HCEC 1CT (cell line): ENCODE measurements around the gene RILPL1.
"Not testable (repeated sequence)": the region's sequence is repeated elsewhere in the genome, so short reads cannot be mapped to it uniquely, and the experiment has no call there.

ENCODE experiments used
- DNase-seq: peaks from one replicate; pipeline ENCODE4 v3.0.0-alpha.2; 2017

RILPL1 gene

DNA sequence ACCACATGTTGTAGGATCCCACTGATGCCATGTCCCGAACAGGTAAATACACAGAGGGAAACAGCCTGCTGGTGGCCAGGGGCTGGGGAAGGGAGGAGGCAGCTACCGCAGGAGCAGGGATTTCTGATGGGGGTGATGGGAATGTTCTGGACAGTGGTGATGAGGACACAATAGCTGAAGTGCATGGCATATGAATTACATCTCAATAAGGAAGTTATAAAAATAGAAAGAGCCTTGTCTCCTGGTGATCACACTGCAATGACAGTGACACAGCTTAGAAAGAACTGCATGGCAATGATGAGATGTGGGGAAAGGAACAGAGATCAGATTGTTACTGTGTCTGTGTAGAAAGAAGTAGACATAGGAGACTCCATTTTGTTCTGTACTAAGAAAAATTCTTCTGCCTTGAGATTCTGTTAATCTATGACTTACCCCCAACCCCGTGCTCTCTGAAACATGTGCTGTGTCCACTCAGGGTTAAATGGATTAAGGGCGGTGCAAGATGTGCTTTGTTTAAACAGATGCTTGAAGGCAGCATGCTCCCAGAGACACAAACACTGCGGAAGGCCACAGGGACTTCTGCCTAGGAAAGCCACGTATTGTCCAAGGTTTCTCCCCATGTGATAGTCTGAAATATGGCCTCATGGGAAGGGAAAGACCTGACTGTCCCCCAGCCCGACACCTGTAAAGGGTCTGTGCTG is 41.0 kb downstream of the RILPL1 start:
- DNase-seq, result not testable (repeated sequence)

DNA sequence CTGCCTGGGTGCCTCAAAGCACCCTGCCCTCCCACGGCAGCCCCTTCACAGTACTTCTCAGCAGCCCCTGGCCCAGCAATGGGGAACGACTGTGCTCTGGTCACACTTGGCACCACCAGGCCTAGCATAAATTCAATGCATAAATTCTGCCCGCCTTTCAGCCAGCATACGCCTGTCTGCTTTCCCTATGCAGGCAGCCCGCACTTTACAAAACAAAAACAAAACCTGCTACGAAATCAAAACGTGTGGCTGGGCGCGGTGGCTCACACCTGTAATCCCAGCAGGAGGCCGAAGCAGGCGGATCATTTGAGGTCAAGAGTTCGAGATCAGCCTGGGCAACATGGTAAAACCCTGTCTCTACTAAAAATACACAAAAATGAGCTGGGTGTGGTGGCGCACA is 42.0 kb downstream of the RILPL1 start:
- DNase-seq, result no peak

DNA sequence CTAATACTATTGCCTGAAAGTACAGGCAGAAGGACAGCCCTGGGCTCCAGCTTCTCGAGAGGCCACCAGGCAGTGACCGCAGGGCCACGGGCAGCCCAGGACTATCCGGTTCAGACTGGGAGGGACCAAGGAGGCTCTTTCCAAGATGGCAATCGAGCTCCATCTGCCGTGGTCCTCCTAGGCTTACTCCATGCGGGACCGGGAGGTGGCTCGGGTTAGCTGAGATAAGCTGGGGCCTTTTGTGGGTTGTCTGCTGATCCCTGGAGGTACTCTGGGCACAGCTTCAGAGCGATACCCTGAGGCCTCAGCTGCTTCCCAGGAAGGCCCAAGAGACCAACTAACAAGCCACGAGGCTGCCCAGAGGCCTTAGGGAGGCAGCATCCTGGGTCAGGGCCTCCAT is 42.5 kb downstream of the RILPL1 start:
- DNase-seq, result no peak

GRCh38 chr12:123490089-123490488 is 43.4 kb downstream of the RILPL1 start:
- no peak for DNase-seq

- no peak for DNase-seq
Observed at GRCh38 chr12:123489580-123489979, 43.9 kb downstream of the RILPL1 start.

GRCh38 chr12:123488539-123489230 is 44.8 kb downstream of the RILPL1 start:
- DNase-seq, result no peak

DNA sequence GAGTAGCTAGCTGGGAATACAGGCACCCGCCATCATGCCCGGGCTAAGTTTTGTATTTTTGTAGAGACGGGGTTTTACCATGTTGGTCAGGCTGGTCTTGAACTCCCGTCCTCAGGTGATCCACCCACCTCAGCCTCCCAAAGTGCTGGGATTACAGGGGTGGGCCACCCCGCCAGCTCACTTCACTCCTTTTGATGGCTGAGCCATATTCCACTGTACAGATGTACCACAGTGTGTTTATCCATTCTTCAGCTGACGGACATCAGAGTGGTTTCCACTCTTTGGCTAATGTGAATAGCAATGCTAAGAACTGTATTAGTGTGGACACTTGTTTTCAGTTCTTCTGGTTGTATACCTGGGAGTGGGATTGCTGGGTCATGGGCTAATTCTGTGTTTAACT is 46.1 kb downstream of the RILPL1 start:
- DNase-seq, result no peak

DNA sequence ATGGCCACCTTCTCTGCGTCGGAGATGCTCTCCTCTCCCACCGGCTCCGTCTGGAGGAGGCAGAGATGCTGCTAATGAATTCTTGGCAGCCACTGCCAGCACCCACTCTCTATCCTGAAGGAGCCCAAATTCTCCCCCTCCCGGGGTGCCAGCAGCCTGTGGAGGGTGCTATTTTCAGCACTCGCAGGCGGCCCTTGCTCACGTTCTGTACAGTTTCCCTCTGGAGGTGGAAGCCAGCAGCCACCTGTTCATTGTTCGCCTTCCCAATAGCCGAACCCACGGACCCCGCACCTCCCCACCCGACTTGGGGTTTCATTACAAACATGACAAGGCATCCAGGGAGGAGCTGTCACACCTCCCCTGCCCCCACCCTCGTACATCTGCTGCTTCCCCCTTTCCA is 47.8 kb downstream of the RILPL1 start:
- no peak for DNase-seq

GRCh38 chr12:123483602-123484248 is 49.8 kb downstream of the RILPL1 start:
- DNase-seq, result no peak

DNA sequence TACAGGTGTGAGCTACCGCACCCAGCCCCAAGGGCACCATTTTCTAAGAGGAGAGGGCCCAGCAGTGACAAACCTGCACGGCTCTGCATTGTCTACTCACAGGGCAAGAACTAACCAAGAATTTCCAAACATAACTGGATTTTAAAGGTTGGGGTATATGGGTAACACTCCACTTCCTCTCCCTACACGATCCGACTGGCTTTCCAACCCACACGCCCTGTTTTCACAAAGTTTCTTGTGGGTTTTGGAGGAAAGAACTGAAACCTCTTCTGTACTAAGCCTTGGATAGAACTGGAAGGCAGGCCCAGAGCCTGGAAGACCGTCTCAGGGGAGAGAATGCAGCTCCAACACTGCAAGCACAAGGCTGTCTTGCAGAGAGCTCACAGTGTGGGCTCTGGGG is 50.6 kb downstream of the RILPL1 start:
- no peak for DNase-seq

DNA sequence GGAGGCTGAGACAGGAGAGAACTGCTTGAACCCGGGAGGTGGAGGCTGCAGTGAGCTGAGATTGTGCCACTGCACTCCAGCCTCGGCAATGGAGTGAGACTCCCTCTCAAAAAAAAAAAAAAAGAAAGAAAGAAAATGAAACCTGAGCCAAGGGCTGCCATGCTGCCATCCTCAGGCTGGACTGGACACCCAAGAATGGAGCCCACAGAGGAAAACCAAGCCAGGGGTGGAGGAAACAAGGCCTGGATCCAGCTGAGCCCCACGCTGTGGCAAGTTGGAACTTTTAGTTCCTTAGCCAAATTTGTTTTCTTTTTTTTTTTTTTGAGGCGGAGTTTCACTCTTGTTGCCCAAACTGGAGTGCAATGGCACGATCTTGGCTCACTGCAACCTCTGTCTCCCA is 52.3 kb downstream of the RILPL1 start:
- DNase-seq, result not testable (repeated sequence)

- DNase-seq, result no peak
Observed at GRCh38 chr12:123479442-123480180, 53.9 kb downstream of the RILPL1 start.

DNA sequence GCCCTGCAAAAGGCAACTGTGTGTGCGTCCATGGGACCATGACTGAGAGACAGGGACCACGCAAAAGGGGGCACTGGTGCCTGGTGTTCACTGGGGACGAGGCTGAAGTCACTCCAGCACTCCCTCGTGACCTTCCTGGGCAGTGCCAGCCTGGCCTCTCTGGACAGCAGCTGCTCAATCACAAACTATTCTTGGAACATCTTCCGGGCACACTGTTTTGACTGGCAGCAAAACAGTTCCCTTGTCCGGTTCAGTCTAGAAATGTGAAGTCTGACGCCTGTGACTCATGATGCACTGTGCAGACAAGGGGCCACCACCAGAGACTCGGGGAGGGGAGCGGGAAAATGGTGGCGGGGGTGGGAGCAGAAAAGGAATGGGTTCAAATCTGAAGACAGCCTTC is 54.8 kb downstream of the RILPL1 start:
- peak; percentile 13 for DNase-seq

- DNase-seq, result no peak
Observed at GRCh38 chr12:123478069-123478468, 55.5 kb downstream of the RILPL1 start.

DNA sequence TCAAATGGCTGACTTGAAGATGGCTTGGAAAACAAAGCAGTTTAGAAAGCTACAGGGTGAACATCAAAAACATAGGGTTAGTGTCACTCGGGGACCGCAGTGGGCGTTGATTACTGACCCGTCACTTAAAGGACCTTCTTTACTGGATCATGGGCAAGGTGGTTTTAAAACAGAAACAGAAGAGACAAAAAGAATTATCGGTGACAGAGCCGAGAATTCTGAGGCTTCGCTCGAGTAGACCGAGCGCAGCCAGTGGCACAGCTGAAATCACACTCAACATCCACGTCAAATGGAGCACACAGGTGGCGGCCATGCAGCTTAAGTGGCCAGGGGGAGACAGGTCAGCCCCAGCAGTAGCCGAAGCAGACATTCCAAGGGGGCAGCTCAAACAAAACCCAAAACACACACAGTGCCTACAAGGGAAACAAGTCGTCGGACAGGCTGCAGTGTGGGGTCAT is 58.2 kb downstream of the RILPL1 start:
- no peak for DNase-seq

DNA sequence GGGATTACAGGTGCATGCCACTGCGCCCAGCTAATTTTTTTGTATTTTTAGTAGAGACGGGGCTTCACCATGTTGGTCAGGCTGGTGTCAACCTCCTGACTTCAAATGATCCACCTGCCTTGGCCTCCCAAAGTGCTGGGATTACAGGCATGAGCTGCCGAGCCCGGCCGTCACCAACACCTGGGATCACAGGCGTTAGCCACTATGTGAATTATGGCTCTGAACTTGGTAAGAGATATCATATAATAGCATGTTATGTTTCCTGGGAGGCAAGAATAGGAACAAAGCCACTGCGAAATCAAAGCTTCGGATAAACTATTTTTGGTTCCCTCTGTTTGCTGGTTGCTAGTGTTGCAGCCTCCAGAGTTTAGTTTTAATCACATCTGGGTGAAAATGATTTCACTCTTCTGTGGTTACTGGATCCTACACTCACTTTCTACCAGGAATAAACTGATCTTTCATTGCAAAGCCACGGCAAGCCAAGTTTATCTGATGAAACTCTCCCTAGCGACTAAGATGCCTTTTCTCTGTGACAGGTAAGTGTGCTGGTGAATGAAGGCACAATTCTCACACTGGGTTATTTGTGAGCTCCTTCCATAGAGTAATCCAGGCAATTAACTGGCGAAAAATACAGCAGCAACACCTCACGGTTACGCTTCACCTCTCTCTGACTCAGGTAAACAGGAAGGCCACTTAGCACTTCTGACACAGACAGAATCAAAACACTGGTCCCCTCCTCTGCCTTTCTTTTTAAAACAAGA is 58.9 kb downstream of the RILPL1 start:
- no peak for DNase-seq

DNA sequence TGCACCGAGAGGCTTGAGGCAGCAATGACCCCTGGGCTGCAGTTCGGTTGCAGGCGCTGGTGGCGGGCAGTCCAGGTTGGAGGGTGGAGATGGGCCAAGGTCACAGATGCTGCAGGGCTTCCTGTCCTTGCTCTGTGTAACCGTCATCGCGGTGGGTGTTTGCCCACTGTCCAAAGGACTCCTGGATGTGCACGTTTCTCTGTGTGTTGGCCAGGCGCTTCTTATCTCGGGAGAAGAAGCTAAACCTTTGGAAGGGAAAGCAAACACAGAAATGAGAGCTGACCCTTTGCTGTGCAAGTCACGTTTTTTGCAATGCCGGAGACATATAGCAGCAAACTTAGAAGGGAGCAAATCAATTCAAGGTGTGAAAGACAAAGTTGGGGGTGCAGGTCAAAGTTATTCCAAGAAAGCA is 61.1 kb downstream of the RILPL1 start:
- no peak for DNase-seq

- DNase-seq, result peak; percentile 81
Observed at GRCh38 chr12:123471374-123472068, 62.0 kb downstream of the RILPL1 start.

DNA sequence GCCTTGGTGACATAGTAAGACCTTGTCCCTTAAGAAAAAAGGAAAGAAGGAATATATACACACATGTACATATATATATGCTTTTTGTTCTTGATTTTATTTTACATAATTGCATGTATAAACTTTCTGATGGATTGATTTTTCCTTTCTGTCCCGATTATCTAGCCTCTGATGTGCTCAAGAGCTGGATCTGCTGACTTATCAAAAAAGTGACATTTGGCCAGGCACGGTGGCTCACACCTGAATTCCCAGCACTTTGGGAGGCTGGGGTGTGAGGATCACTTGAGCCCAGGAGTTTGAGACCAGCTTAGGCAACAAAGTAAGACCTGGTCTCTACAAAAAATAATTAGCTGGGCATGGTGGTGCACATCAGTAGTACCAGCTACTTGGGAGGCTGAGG is 63.5 kb downstream of the RILPL1 start:
- DNase-seq, result no peak

DNA sequence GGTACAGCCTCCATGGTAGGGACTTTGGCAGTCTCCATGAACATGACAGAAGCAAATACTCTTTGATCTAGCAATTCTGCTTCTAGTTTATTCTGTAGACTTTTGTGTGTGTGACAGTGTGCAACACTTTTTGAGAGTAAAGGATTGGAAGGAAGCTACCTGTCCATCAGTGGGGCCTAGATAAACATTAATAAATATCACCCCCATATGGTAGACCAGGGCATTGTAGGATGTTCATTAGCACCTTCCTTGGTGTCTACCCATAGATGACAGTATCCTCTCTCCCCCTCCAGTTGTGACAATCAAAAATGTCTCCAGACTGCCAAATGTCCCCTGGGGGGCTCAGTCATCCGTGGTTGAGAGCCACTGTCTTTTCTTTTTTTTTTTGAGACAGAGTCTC is 64.7 kb downstream of the RILPL1 start:
- no peak for DNase-seq

DNA sequence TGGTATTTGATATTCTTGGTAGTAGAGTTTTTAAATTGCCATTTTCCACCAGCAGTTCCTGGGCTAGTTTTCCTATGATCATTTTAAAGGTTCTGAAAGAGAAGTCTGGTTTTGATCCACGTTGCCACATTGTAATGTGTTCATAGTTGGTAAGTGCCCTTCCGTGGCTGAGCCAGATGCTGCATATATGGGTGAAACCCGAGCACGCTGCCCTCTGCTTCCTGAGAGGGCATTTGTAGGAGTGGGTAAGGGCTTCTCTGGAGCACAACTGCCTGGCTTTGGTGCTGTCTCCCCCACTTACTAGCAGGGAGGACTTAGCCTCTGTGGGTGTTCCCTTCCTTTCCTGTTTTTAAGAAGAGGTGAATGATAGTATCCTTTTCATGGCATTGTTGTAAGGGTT is 68.4 kb downstream of the RILPL1 start:
- DNase-seq, result no peak

- not testable (repeated sequence) for DNase-seq
Observed at GRCh38 chr12:123463174-123463573, 70.3 kb downstream of the RILPL1 start.
